ENCODE results near the gene SMARCD2. TPM values are rescaled to one million over a fixed set of nuclear protein-coding genes. Genes with fewer than 3 reads are reported as not detected.
"Not testable (repeated sequence)": the region's sequence is repeated elsewhere in the genome, so short reads cannot be mapped to it uniquely, and the experiment has no call there.

SMARCD2 gene
- total RNA-seq (100 to 1,000 TPM; 102 to 111 TPM), total RNA-seq (42.4 to 179 (median 125) reads per million in 172 experiments)
- polyA plus RNA-seq (2013, experiment 1 of 2), result 69.2 TPM
- 70.1 TPM for polyA plus RNA-seq (2013, experiment 2 of 2)

GRCh38 chr17:63842540-63843386, at the start of gene SMARCD2:
TSS of gene SMARCD2 (minus strand) at chr17:63842685. CDS start at chr17:63842674, 11 bp downstream.
- peak within 1 kb of the TSS; percentile 94 for H3K4me3 Mint-ChIP-seq
- Histone ChIP-seq H3K27me3 (ENCODE audit: control insufficient read depth in 1 of 2, insufficient read depth in 2 of 2, low read length in 2 of 2) (no peaks in the 10 kb centered on the region), H3K27ac (ENCODE audit: low read depth in 1 of 2, low read length in 2 of 2) (peak within 1 kb of the TSS; percentile 85 to 93), H3K36me3 (ENCODE audit: insufficient read depth, low read length) (peaks cover 10% of the 10 kb centered on the region), H3K4me3 (ENCODE audit: low read length) (peak within 1 kb of the TSS; percentile 85), H3K9me3 (ENCODE audit: control insufficient read depth in 1 of 2, insufficient read depth in 1 of 2, low read length in 2 of 2) (no peaks in the 10 kb centered on the region), H3K4me1 (ENCODE audit: insufficient read depth, low read length) (peaks cover 57% of the 10 kb centered on the region)
- no peaks in the 10 kb centered on the region for H3K9me3 Mint-ChIP-seq
- ChIA-PET CTCF (interaction anchor here (0.7 to 0.9 kb wide), 3 partner anchors 16 to 148 kb away, joined by 3 to 4 read pairs (median 3); partner anchors contain the start of gene PSMC5), POLR2A (interaction anchor here (0.6 to 6.3 kb wide), 21 partner anchors 8 to 664 kb away, joined by 3 to 86 read pairs (median 6); partner anchors contain the start of genes CCDC47, CEP95, DDX42 and DDX5)
- peak; percentile 98 to 100 (median 99) for DNase-seq
- TF ChIP-seq, protein P1, sequence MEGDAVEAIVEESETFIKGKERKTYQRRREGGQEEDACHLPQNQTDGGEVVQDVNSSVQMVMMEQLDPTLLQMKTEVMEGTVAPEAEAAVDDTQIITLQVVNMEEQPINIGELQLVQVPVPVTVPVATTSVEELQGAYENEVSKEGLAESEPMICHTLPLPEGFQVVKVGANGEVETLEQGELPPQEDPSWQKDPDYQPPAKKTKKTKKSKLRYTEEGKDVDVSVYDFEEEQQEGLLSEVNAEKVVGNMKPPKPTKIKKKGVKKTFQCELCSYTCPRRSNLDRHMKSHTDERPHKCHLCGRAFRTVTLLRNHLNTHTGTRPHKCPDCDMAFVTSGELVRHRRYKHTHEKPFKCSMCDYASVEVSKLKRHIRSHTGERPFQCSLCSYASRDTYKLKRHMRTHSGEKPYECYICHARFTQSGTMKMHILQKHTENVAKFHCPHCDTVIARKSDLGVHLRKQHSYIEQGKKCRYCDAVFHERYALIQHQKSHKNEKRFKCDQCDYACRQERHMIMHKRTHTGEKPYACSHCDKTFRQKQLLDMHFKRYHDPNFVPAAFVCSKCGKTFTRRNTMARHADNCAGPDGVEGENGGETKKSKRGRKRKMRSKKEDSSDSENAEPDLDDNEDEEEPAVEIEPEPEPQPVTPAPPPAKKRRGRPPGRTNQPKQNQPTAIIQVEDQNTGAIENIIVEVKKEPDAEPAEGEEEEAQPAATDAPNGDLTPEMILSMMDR (IDR thresholded peaks at IDR 0.05), result no peak
- intact Hi-C loops (cut with DNase I, micrococcal nuclease), result loop anchor here (1.0 to 10.0 kb wide), 11 partner anchors 15 to 665 kb away; partner anchors contain the start of genes CCDC47 (in 2 of the 2), FTSJ3 (in 2 of the 2), MAP3K3 (in 2 of the 2) and PSMC5 (in 2 of the 2)
- peak; percentile 88 for ATAC-seq (ENCODE audit: poor library complexity)
- H3K36me3 Mint-ChIP-seq (ENCODE audit: low read depth), result peaks cover 3% of the 10 kb centered on the region
- H3K27me3 Mint-ChIP-seq, result no peaks in the 10 kb centered on the region
- peaks cover 50% of the 10 kb centered on the region for H3K4me1 Mint-ChIP-seq (ENCODE audit: low read depth)
- peak within 1 kb of the TSS; percentile 91 for H3K27ac Mint-ChIP-seq

GRCh38 chr17:63889026-63889848, 46.8 kb upstream of the SMARCD2 start:
- CTCF ChIA-PET, result interaction anchor here (0.7 kb wide), 1 partner anchor 23 kb away, joined by 3 read pairs; no protein-coding TSS in a partner anchor
- POLR2A ChIA-PET; H3K27me3 Mint-ChIP-seq; H3K36me3 Mint-ChIP-seq (ENCODE audit: low read depth); H3K4me3 Mint-ChIP-seq; H3K4me3 ChIP-seq (ENCODE audit: low read length); H3K27ac Mint-ChIP-seq; H3K27me3 ChIP-seq (ENCODE audit: control insufficient read depth in 1 of 2, insufficient read depth in 2 of 2, low read length in 2 of 2); H3K9me3 ChIP-seq (ENCODE audit: control insufficient read depth in 1 of 2, insufficient read depth in 1 of 2, low read length in 2 of 2); H3K9me3 Mint-ChIP-seq; H3K4me1 Mint-ChIP-seq (ENCODE audit: low read depth); H3K4me1 ChIP-seq (ENCODE audit: insufficient read depth, low read length); H3K36me3 ChIP-seq (ENCODE audit: insufficient read depth, low read length); intact Hi-C loops (cut with DNase I, micrococcal nuclease); H3K27ac ChIP-seq (ENCODE audit: low read depth in 1 of 2, low read length in 2 of 2): not testable (repeated sequence)
- TF ChIP-seq, protein P1 (IDR thresholded peaks at IDR 0.05), result peak; percentile 61
- DNase-seq (peak in 3 of 14 experiments; percentile 31 to 52 (median 36)), ATAC-seq (ENCODE audit: poor library complexity) (peak; percentile 76)

DNA sequence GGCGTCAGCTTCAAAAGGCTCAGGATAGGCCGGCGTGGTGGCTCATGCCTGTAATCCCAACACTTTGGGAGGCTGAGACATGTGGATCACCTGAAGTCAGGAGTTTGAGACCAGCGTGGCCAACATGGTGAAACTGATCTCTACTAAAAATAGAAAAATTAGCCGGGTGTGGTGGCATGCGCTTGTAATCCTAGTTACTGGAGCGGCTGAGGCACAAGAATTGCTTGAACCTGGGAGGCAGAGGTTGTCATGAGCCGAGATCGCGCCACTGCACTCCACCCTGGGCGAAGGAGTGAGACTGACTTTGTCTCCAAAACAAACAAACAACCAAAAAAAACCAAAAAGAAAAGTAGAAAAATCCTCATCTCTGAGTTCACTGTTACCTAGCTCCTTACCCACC, 42.6 kb upstream of the SMARCD2 start:
- H3K27me3 ChIP-seq (ENCODE audit: control insufficient read depth in 1 of 2, insufficient read depth in 2 of 2, low read length in 2 of 2); H3K36me3 Mint-ChIP-seq (ENCODE audit: low read depth); ATAC-seq (ENCODE audit: poor library complexity); H3K4me3 Mint-ChIP-seq; H3K4me3 ChIP-seq (ENCODE audit: low read length); POLR2A ChIA-PET; H3K27ac Mint-ChIP-seq; H3K9me3 Mint-ChIP-seq; intact Hi-C loops (cut with DNase I, micrococcal nuclease); H3K4me1 Mint-ChIP-seq (ENCODE audit: low read depth); H3K27ac ChIP-seq (ENCODE audit: low read depth in 1 of 2, low read length in 2 of 2); H3K36me3 ChIP-seq (ENCODE audit: insufficient read depth, low read length); H3K4me1 ChIP-seq (ENCODE audit: insufficient read depth, low read length); CTCF ChIA-PET; H3K27me3 Mint-ChIP-seq; H3K9me3 ChIP-seq (ENCODE audit: control insufficient read depth in 1 of 2, insufficient read depth in 1 of 2, low read length in 2 of 2); DNase-seq: not testable (repeated sequence)

DNA sequence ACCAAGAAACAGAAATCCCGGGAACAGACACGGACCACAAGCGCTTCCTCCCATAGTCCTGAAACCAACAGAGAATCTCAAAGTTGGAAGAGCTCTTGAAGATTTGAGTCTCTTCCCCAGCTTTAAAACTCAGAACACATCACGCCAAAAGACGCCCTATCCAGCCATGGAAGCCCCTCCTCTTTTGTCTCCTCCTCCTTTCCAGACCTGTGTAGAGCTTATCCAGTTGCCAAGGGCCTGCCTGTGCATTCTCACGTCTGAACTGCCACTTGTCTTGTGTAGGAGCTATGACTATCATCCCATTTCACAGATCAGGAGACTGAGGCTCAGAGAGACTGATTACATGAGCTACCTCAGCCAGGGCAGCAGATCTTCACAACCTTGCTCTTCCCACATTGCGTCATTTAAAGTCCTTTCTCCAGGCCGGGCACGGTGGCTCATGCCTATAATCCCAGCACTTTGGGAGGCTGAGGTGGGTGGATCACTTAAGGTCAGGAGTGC, 40.2 kb upstream of the SMARCD2 start:
- POLR2A ChIA-PET; H3K27ac ChIP-seq (ENCODE audit: low read depth in 1 of 2, low read length in 2 of 2); intact Hi-C loops (cut with DNase I, micrococcal nuclease); H3K27ac Mint-ChIP-seq; H3K27me3 Mint-ChIP-seq; H3K4me3 ChIP-seq (ENCODE audit: low read length); H3K36me3 ChIP-seq (ENCODE audit: insufficient read depth, low read length); H3K36me3 Mint-ChIP-seq (ENCODE audit: low read depth); H3K27me3 ChIP-seq (ENCODE audit: control insufficient read depth in 1 of 2, insufficient read depth in 2 of 2, low read length in 2 of 2); H3K9me3 Mint-ChIP-seq; H3K4me1 ChIP-seq (ENCODE audit: insufficient read depth, low read length); H3K4me3 Mint-ChIP-seq; H3K4me1 Mint-ChIP-seq (ENCODE audit: low read depth); ATAC-seq (ENCODE audit: poor library complexity); DNase-seq; H3K9me3 ChIP-seq (ENCODE audit: control insufficient read depth in 1 of 2, insufficient read depth in 1 of 2, low read length in 2 of 2): not testable (repeated sequence)
- CTCF ChIA-PET, result interaction anchor here (0.7 to 1.1 kb wide), 3 partner anchors 20 to 44 kb away, joined by 3 read pairs; no protein-coding TSS in a partner anchor

Data from CD4-positive, alpha-beta T cell (primary cell).